ENCODE results near the gene GP1BB. TPM values are rescaled to one million over a fixed set of nuclear protein-coding genes. Genes with fewer than 3 reads are reported as not detected.

GP1BB gene
- total RNA-seq, 5 donors from 2014 or later (not counting 1 experiment from before 2014, with no cell fraction given) = 0.19 to 2.1 (median 0.36) TPM

- H3K27ac Mint-ChIP-seq = no peak overlapping the region
- DNase-seq (no peak), ATAC-seq (replicated peaks in 1 of 4) (no peak)
- no peak overlapping the region for H3K27ac ChIP-seq (ENCODE audit: low read length)
- H3K9me3 Mint-ChIP-seq = no peaks in the 10 kb centered on the region
- no peaks in the 10 kb centered on the region for H3K36me3 Mint-ChIP-seq
- peaks cover 14 to 76% of the 10 kb centered on the region in 2 experiments for H3K27me3 ChIP-seq (replicated peaks in 1 of 2; ENCODE audit: control insufficient read depth in 2 of 2, extremely low read depth in 1 of 2, insufficient read depth in 2 of 2, low read length in 1 of 2)
- peaks cover 35 to 67% of the 10 kb centered on the region in 2 donors for H3K27me3 Mint-ChIP-seq
- H3K36me3 ChIP-seq (ENCODE audit: control insufficient read depth in 2 of 2, extremely low read depth in 1 of 2, insufficient read depth in 1 of 2, low read length in 1 of 2) = no peaks in the 10 kb centered on the region
- peaks cover 22 to 32% (median 29%) of the 10 kb centered on the region in 3 donors for H3K4me1 Mint-ChIP-seq
- H3K4me1 ChIP-seq (ENCODE audit: control insufficient read depth in 1 of 2, extremely low read depth in 1 of 2, insufficient read depth in 2 of 2, low read length in 2 of 2) = peaks cover 4 to 36% of the 10 kb centered on the region in 2 experiments
- no peaks in the 10 kb centered on the region for H3K9me3 ChIP-seq
- POLR2A ChIA-PET = no interaction called here
- CTCF ChIA-PET = no interaction called here
- 75% methylated on average over 36 of the region's 39 CpGs for WGBS (ENCODE audit: insufficient coverage)
- H3K4me3 Mint-ChIP-seq = no peak overlapping the region
- no peak overlapping the region for H3K4me3 ChIP-seq (ENCODE audit: control insufficient read depth in 1 of 2, extremely low read depth in 1 of 2, low read length in 1 of 2)
Observed at GRCh38 chr22:19763458-19764298, 40.3 kb downstream of the GP1BB start.

- ChIA-PET CTCF (no interaction called here), POLR2A (no interaction called here)
- Histone ChIP-seq H3K27me3 (replicated peaks in 1 of 2; ENCODE audit: control insufficient read depth in 2 of 2, extremely low read depth in 1 of 2, insufficient read depth in 2 of 2, low read length in 1 of 2) (peaks cover 14 to 76% of the 10 kb centered on the region in 2 experiments), H3K4me1 (ENCODE audit: control insufficient read depth in 1 of 2, extremely low read depth in 1 of 2, insufficient read depth in 2 of 2, low read length in 2 of 2) (peaks cover 3 to 31% of the 10 kb centered on the region in 2 experiments), H3K4me3 (ENCODE audit: control insufficient read depth in 1 of 2, extremely low read depth in 1 of 2, low read length in 1 of 2) (no peak overlapping the region), H3K36me3 (ENCODE audit: control insufficient read depth in 2 of 2, extremely low read depth in 1 of 2, insufficient read depth in 1 of 2, low read length in 1 of 2) (no peaks in the 10 kb centered on the region), H3K27ac (ENCODE audit: low read length) (no peak overlapping the region), H3K9me3 (no peaks in the 10 kb centered on the region)
- H3K27ac Mint-ChIP-seq = no peak overlapping the region
- H3K4me3 Mint-ChIP-seq = peak overlapping the region in 1 of 3 donors; percentile 55
- H3K9me3 Mint-ChIP-seq = no peaks in the 10 kb centered on the region
- DNase-seq (no peak), ATAC-seq (replicated peaks in 1 of 4) (no peak)
- peaks cover 37 to 70% of the 10 kb centered on the region in 2 donors for H3K27me3 Mint-ChIP-seq
- H3K4me1 Mint-ChIP-seq = peaks cover 22 to 32% (median 29%) of the 10 kb centered on the region in 3 donors
- 61% methylated on average over 8 of the region's 17 CpGs for WGBS (ENCODE audit: insufficient coverage)
- H3K36me3 Mint-ChIP-seq = no peaks in the 10 kb centered on the region
Observed at GRCh38 chr22:19764299-19764593, 40.9 kb downstream of the GP1BB start.

- H3K36me3 ChIP-seq (ENCODE audit: control insufficient read depth in 2 of 2, extremely low read depth in 1 of 2, insufficient read depth in 1 of 2, low read length in 1 of 2) = no peaks in the 10 kb centered on the region
- peaks cover 38 to 70% of the 10 kb centered on the region in 2 donors for H3K27me3 Mint-ChIP-seq
- ATAC-seq (replicated peaks in 1 of 4) = no peak
- peaks cover 16 to 27% (median 23%) of the 10 kb centered on the region in 3 donors for H3K4me1 Mint-ChIP-seq
- H3K9me3 ChIP-seq = no peaks in the 10 kb centered on the region
- H3K27ac ChIP-seq (ENCODE audit: low read length) = no peak overlapping the region
- H3K27me3 ChIP-seq (replicated peaks in 1 of 2; ENCODE audit: control insufficient read depth in 2 of 2, extremely low read depth in 1 of 2, insufficient read depth in 2 of 2, low read length in 1 of 2) = peaks cover 15 to 76% of the 10 kb centered on the region in 2 experiments
- H3K4me3 Mint-ChIP-seq = peak overlapping the region; percentile 25 to 66 (median 50)
- H3K4me1 ChIP-seq (ENCODE audit: control insufficient read depth in 1 of 2, extremely low read depth in 1 of 2, insufficient read depth in 2 of 2, low read length in 2 of 2) = peaks cover 3 to 25% of the 10 kb centered on the region in 2 experiments
- 61% methylated on average over 20 of the region's 25 CpGs for WGBS (ENCODE audit: insufficient coverage)
- ChIA-PET CTCF (no interaction called here), POLR2A (no interaction called here)
- no peak overlapping the region for H3K27ac Mint-ChIP-seq
- no peaks in the 10 kb centered on the region for H3K9me3 Mint-ChIP-seq
- H3K36me3 Mint-ChIP-seq = no peaks in the 10 kb centered on the region
- H3K4me3 ChIP-seq (ENCODE audit: control insufficient read depth in 1 of 2, extremely low read depth in 1 of 2, low read length in 1 of 2) = peak overlapping the region in 1 of 2 donors; percentile 55
- no peak for DNase-seq
Observed at GRCh38 chr22:19764636-19765476, 41.5 kb downstream of the GP1BB start.

- peak overlapping the region in 1 of 2 donors; percentile 55 for H3K4me3 ChIP-seq (ENCODE audit: control insufficient read depth in 1 of 2, extremely low read depth in 1 of 2, low read length in 1 of 2)
- Mint-ChIP-seq H3K4me3 (peak overlapping the region; percentile 64 to 67 (median 66)), H3K4me1 (peaks cover 9 to 22% (median 19%) of the 10 kb centered on the region in 3 donors), H3K27ac (no peak overlapping the region), H3K27me3 (peaks cover 37 to 73% of the 10 kb centered on the region in 2 donors), H3K36me3 (no peaks in the 10 kb centered on the region), H3K9me3 (no peaks in the 10 kb centered on the region)
- ChIA-PET POLR2A (no interaction called here), CTCF (no interaction called here)
- H3K27ac ChIP-seq (ENCODE audit: low read length) = no peak overlapping the region
- peaks cover 15 to 83% of the 10 kb centered on the region in 2 experiments for H3K27me3 ChIP-seq (replicated peaks in 1 of 2; ENCODE audit: control insufficient read depth in 2 of 2, extremely low read depth in 1 of 2, insufficient read depth in 2 of 2, low read length in 1 of 2)
- H3K9me3 ChIP-seq = no peaks in the 10 kb centered on the region
- 2% methylated on average over 80 of the region's 83 CpGs for WGBS (ENCODE audit: insufficient coverage)
- no peaks in the 10 kb centered on the region for H3K36me3 ChIP-seq (ENCODE audit: control insufficient read depth in 2 of 2, extremely low read depth in 1 of 2, insufficient read depth in 1 of 2, low read length in 1 of 2)
- ATAC-seq (replicated peaks in 1 of 4) (peak; percentile 46 to 53 (median 50)), DNase-seq (peak in 4 of 35 experiments; percentile 13 to 42 (median 23))
- H3K4me1 ChIP-seq (ENCODE audit: control insufficient read depth in 1 of 2, extremely low read depth in 1 of 2, insufficient read depth in 2 of 2, low read length in 2 of 2) = peaks cover 3 to 24% of the 10 kb centered on the region in 2 experiments
Observed at GRCh38 chr22:19765477-19766239, 42.3 kb downstream of the GP1BB start.

- 1% methylated on average over 36 of the region's 36 CpGs for WGBS (ENCODE audit: insufficient coverage)
Observed at GRCh38 chr22:19766240-19766510, 42.8 kb downstream of the GP1BB start.

More at GRCh38 chr22:19766240-19766510, 42.8 kb downstream of the GP1BB start:
- CTCF ChIA-PET = interaction anchor here in 1 of 2 donors (0.5 kb wide), 1 partner anchor 190 kb away, joined by 7 read pairs; no protein-coding TSS in a partner anchor
- DNase-seq = no peak
- Histone ChIP-seq H3K27ac (ENCODE audit: low read length) (no peak overlapping the region), H3K36me3 (ENCODE audit: control insufficient read depth in 2 of 2, extremely low read depth in 1 of 2, insufficient read depth in 1 of 2, low read length in 1 of 2) (no peaks in the 10 kb centered on the region), H3K4me1 (ENCODE audit: control insufficient read depth in 1 of 2, extremely low read depth in 1 of 2, insufficient read depth in 2 of 2, low read length in 2 of 2) (peaks cover 3 to 24% of the 10 kb centered on the region in 2 experiments), H3K9me3 (no peaks in the 10 kb centered on the region), H3K27me3 (replicated peaks in 1 of 2; ENCODE audit: control insufficient read depth in 2 of 2, extremely low read depth in 1 of 2, insufficient read depth in 2 of 2, low read length in 1 of 2) (peaks cover 15 to 88% of the 10 kb centered on the region in 2 experiments), H3K4me3 (ENCODE audit: control insufficient read depth in 1 of 2, extremely low read depth in 1 of 2, low read length in 1 of 2) (peak overlapping the region in 1 of 2 donors; percentile 44)
- Mint-ChIP-seq H3K4me3 (no peak overlapping the region), H3K27me3 (peaks cover 37 to 77% of the 10 kb centered on the region in 2 donors), H3K36me3 (no peaks in the 10 kb centered on the region), H3K27ac (no peak overlapping the region), H3K4me1 (peaks cover 9 to 22% (median 19%) of the 10 kb centered on the region in 3 donors), H3K9me3 (no peaks in the 10 kb centered on the region)
- POLR2A ChIA-PET = no interaction called here
- ATAC-seq (replicated peaks in 1 of 4) = peak in 3 of 4 experiments; percentile 10 to 31 (median 11)
